SK-N-MC (cell line): Measurements from ENCODE around the gene DLL4.

Experiments
- EZH2 ChIP-seq: fragments of 200-600 bp; sonication (generic); IDR thresholded peaks from one replicate; pipeline ENCODE4 v1.6.1; 2017; ENCODE audit warnings: antibody characterized with exemption
- FOXP2 ChIP-seq: optimal IDR thresholded peaks from 2 replicates; pipeline ENCODE3; 2011; ENCODE audit warnings: mild to moderate bottlenecking, moderate library complexity; ENCODE audit not compliant: insufficient read depth; ENCODE audit errors: extremely low read length, control extremely low read depth
- POLR2AphosphoS5 ChIP-seq: IDR thresholded peaks from 2 replicates; pipeline ENCODE4 v1.6.1; 2012; ENCODE audit warnings: mild to moderate bottlenecking, low read depth, low read length, borderline replicate concordance

- TF ChIP-seq POLR2AphosphoS5: no peak
- no peak for TF ChIP-seq EZH2
- no peak for TF ChIP-seq FOXP2
Observed at GRCh38 chr15:40958146-40958545, 29.0 kb downstream of the DLL4 start.
